NCI-H2107 (cell line): ENCODE results near the gene ETNK2.

Source experiments
- DNase-seq: peaks from one replicate; lab custom pipeline; 2025; lab: John Stamatoyannopoulos, UW

The ETNK2 gene

GRCh38 chr1:204147406-204148383 is 4.1 kb downstream of the ETNK2 start:
- no peak for DNase-seq

- no peak for DNase-seq
Observed at GRCh38 chr1:204146965-204147364, 4.9 kb downstream of the ETNK2 start.

- DNase-seq, result no peak
Observed at GRCh38 chr1:204146309-204146708, 5.5 kb downstream of the ETNK2 start.

- no peak for DNase-seq
Observed at GRCh38 chr1:204145033-204145504, 6.8 kb downstream of the ETNK2 start.

- no peak for DNase-seq
Observed at GRCh38 chr1:204143276-204144041, 8.4 kb downstream of the ETNK2 start.

- DNase-seq, result no peak
Observed at GRCh38 chr1:204142032-204142974, 9.5 kb downstream of the ETNK2 start.

- no peak for DNase-seq
Observed at GRCh38 chr1:204141131-204141530, 10.7 kb downstream of the ETNK2 start.

GRCh38 chr1:204139952-204140351 is 11.9 kb downstream of the ETNK2 start:
- DNase-seq, result no peak

GRCh38 chr1:204139088-204139487 is 12.8 kb downstream of the ETNK2 start:
- no peak for DNase-seq

- DNase-seq, result no peak
Observed at GRCh38 chr1:204136814-204137213, 15.0 kb downstream of the ETNK2 start.

- no peak for DNase-seq
Observed at GRCh38 chr1:204134103-204134502, 17.7 kb downstream of the ETNK2 start.

GRCh38 chr1:204132718-204133117 is 19.1 kb downstream of the ETNK2 start:
- DNase-seq, result no peak

- no peak for DNase-seq
Observed at GRCh38 chr1:204131978-204132377, 19.9 kb downstream of the ETNK2 start.

- DNase-seq, result no peak
Observed at GRCh38 chr1:204130981-204131892, 20.6 kb downstream of the ETNK2 start.

- DNase-seq, result no peak
Observed at GRCh38 chr1:204130178-204130577, 21.7 kb downstream of the ETNK2 start.

- DNase-seq, result peak; percentile 68
Observed at GRCh38 chr1:204128964-204129896, 22.6 kb downstream of the ETNK2 start.

- no peak for DNase-seq
Observed at GRCh38 chr1:204128464-204128963, 23.3 kb downstream of the ETNK2 start.

- DNase-seq, result peak; percentile 74
Observed at GRCh38 chr1:204127597-204128242, 24.1 kb downstream of the ETNK2 start.

- DNase-seq, result no peak
Observed at GRCh38 chr1:204126956-204127355, 24.9 kb downstream of the ETNK2 start.
